IgD-negative memory B cell (primary cell): ENCODE results near the gene PLEKHG3. TPM values are rescaled to one million over a fixed set of nuclear protein-coding genes. Genes with fewer than 3 reads are reported as not detected.
A peak's percentile ranks its signal among the peaks of the same experiment; 100 is the strongest.

Experiments
- H3K27ac Mint-ChIP-seq, 3 donors: one replicate each; pipeline ENCODE4 v1.8.0; 2020 to 2022; ENCODE audit warnings: mild to moderate bottlenecking in 3 of 3, mixed read lengths in 3 of 3, moderate library complexity in 1 of 3
- H3K27me3 Mint-ChIP-seq: one replicate; pipeline ENCODE4 v1.8.0; 2021; ENCODE audit warnings: mixed read lengths
- H3K36me3 Mint-ChIP-seq: one replicate; pipeline ENCODE4 v1.8.0; 2020; ENCODE audit warnings: mild to moderate bottlenecking, mixed read lengths
- H3K4me1 Mint-ChIP-seq, 3 donors: one replicate each; pipeline ENCODE4 v1.8.0; 2020 to 2022; ENCODE audit warnings: mixed read lengths in 3 of 3, mild to moderate bottlenecking in 1 of 3
- H3K4me3 Mint-ChIP-seq, 4 donors: one replicate each; pipeline ENCODE4 v1.8.0; 2020 to 2022; ENCODE audit warnings: mild to moderate bottlenecking in 4 of 4, mixed read lengths in 4 of 4, moderate library complexity in 3 of 4
- H3K9me3 Mint-ChIP-seq, 3 donors: one replicate each; pipeline ENCODE4 v1.8.0; 2020 to 2021; ENCODE audit warnings: mixed read lengths in 3 of 3, mild to moderate bottlenecking in 1 of 3
- polyA plus RNA-seq: library from polyadenylated mRNA; unstranded; fragments of 300-500 nt; fragmentation: Illumina TruSeq; gene quantifications from one replicate; pipeline ENCODE4 v1.2.3, GENCODE V29; 2021

Gene PLEKHG3
- polyA plus RNA-seq, 1 donor from 2014 or later, result 4.7 TPM

DNA sequence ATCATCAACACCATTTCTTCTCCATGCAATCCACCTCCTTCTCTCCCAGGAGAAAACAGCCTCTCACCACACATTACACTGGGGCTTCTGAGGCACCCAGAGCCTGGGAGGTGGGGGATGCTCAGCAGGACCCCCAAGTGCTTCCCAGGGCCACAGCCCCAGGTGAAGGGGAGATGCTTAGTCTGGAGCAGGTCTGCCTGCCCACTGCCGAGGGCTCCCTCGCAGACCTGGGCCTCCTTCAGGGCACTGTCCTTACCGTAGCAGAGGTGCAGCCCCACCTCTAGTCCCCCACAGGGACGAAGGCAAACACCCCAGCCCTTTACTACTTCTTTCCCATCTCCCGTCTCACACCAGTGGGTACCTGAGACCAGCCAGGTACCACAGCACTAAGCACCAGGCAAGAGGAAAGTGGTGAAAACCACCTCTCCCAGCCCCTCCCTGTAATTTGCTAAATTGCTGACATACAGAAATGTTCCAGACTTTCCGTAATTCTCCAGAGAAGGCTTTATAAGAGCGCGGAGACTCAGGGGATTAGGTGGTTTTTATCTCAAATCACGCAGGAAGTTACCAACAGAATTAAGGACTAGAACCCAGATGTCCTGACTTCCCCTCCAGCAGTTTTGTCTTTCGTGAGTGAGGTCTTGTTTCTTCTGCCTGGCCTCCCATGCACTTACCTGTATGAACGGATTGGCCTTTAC is 59.0 kb downstream of the PLEKHG3 start:
- H3K27ac Mint-ChIP-seq, result no peak overlapping the region

DNA sequence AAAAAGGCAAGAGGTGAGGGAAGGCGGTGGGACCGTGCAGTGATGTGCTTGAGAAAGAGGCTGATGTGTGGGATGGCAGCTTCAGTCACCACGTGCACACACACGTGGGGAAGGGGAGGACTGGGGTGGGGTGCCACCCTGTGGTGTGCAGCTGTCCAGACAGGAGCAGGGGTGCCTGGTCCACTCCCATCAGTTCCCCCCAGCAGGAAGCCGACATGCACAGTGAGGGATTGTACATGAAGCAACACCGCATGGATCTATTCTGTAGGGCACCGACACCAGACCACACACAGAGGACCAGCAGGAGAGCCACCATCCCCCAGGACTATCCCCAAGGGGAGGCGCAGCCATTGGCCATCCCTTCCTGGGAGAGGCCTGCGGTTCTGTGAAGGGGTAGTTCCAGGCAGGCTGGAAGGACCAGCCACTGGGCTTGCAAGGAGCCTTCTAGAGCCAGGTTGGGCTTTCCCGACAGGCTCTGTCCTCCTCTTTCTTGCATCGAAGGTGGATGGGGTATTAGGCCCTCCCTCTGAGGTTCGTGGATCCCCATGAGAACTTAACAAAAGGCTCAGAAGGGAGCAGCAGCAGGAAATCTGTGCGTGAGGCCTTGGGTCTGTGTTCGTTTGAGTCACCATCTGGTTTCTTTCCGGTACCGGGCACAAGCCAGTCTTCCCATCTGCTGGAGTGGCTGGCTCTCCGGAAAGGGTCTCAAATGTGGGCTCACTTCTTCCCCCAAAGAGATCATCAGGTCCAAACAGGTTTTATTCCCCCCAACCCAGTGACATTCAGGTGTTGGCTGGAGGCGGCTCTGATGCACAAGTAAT is 59.8 kb downstream of the PLEKHG3 start:
- peaks cover 3 to 12% (median 6%) of the 10 kb centered on the region in 3 donors for H3K4me1 Mint-ChIP-seq
- no peaks in the 10 kb centered on the region for H3K36me3 Mint-ChIP-seq
- no peak overlapping the region for H3K27ac Mint-ChIP-seq
- H3K27me3 Mint-ChIP-seq, result peaks cover 33% of the 10 kb centered on the region
- peak overlapping the region in 2 of 4 donors; percentile 71 to 76 for H3K4me3 Mint-ChIP-seq
- no peaks in the 10 kb centered on the region for H3K9me3 Mint-ChIP-seq

More for the DNA sequence above, 59.0 kb downstream of the PLEKHG3 start:
- peaks cover 36% of the 10 kb centered on the region for H3K27me3 Mint-ChIP-seq
- H3K36me3 Mint-ChIP-seq, result no peaks in the 10 kb centered on the region
- H3K9me3 Mint-ChIP-seq, result no peaks in the 10 kb centered on the region
- H3K4me3 Mint-ChIP-seq, result peak overlapping the region in 1 of 4 donors; percentile 9
- peaks cover 3 to 12% (median 6%) of the 10 kb centered on the region in 3 donors for H3K4me1 Mint-ChIP-seq

DNA sequence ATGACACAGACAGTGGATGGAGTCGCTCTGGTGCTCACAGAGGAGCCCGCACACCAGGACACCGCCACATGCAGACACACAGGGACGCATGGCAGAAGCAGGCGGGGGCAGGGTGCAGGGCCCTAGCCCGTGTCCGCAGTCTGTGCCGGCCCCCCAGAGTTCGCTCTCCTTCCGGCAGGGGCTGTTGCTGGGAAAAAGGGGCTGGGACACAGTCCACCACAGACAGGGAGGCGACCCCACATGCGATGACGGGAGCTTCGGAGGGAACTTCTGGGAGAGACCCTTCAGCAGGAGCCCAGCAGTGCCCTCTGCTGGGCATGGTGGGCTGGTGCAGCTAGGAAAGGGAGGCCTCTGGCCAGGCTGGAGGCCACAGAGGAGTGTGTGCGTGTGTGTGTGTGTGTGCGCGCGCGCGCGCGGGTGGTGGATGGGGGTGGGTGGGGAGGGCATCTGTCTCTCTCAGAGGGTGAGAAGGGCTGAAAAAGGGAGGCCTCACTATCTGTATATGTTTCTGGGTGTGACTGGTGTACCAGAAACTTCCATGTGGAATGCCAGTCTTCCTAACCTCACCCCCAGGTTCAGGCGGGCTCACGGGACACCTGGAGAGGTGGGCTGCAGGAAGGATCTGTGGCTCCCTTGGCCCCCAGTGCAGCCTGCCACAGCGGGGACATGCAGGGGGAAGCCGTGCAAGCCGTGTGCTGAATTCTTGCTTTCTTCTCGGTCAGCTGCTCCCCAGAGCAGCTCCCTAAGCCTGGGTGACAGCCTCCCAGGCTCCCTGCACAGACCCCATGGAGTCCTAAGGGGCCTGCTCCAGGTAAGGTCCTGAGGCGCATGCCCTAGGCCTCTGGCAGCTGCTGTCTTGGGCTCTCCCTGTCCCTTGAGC is 60.7 kb downstream of the PLEKHG3 start:
- Mint-ChIP-seq H3K27ac (no peak overlapping the region), H3K4me1 (peaks cover 3 to 12% (median 6%) of the 10 kb centered on the region in 3 donors)

DNA sequence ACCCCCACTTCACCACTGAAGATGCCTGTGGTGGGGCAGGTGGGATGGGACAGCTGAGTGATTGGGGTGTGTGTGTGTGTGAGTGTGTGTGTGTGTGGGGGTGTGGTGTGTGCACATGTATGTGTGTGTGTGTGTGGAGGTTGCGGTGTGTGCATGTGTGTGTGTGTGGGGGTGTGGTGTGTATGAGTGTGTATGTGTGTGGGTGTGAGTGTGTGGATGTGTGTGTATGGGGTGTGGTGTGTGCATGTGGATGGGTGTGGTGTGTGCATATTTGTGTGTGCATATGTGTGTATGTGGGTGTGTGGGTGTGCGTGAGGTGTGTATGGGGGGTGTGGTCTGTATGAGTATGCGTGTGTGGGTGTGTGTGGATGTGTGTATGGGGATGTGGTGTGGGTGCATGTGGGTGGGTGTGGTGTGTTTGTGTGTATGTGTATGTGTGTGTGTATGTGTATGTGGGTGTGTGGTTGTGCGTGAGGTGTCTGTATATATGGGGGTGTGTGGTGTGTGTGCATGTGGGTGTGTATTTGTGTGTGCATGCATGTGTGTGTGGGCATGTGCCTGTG is 61.6 kb downstream of the PLEKHG3 start:
- no peaks in the 10 kb centered on the region for H3K36me3 Mint-ChIP-seq
- H3K9me3 Mint-ChIP-seq, result no peaks in the 10 kb centered on the region
- peaks cover 23% of the 10 kb centered on the region for H3K27me3 Mint-ChIP-seq
- no peak overlapping the region for H3K27ac Mint-ChIP-seq
- H3K4me1 Mint-ChIP-seq, result peaks cover 3 to 12% (median 6%) of the 10 kb centered on the region in 3 donors
- no peak overlapping the region for H3K4me3 Mint-ChIP-seq

More for the DNA sequence above, 60.7 kb downstream of the PLEKHG3 start:
- no peaks in the 10 kb centered on the region for H3K9me3 Mint-ChIP-seq
- peak overlapping the region in 2 of 4 donors; percentile 71 to 76 for H3K4me3 Mint-ChIP-seq
- peaks cover 28% of the 10 kb centered on the region for H3K27me3 Mint-ChIP-seq
- no peaks in the 10 kb centered on the region for H3K36me3 Mint-ChIP-seq

DNA sequence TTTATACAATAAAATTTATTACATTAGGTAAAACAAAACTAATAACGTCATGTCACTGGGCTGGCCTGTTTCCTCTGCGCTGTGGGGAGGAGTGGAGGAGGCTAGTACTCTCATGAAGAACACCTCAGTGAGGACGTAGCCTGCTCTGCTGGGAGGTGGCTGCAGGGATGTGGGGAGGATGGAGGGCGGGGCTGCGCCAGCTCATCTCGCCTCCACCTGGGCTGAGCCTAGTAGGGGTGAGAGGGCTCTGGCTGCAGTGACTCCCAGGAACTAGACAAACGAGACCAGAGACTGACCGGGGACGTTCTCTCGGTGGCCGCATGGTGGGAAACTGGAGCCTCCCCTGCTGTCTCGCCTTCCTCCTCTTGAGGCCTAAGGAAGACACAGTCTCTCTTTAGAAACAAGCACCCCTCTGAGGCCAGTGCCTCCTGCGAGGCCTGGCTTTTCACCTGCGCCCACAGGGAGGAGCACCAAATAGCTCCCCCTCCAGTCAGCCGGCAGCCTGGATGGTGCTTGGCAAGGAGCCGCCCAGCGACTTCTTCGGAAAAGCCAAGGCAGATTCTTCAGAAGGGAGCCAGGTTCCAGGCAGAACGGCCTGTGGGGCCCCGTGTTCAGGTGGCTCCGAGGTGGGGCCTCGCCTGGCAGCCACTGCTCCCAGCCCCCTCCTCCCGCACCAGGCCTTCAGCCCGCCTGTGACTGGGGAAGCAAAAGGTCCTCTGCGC is 62.4 kb downstream of the PLEKHG3 start:
- peaks cover 17% of the 10 kb centered on the region for H3K27me3 Mint-ChIP-seq
- H3K9me3 Mint-ChIP-seq, result no peaks in the 10 kb centered on the region
- no peak overlapping the region for H3K27ac Mint-ChIP-seq
- H3K4me3 Mint-ChIP-seq, result no peak overlapping the region
- no peaks in the 10 kb centered on the region for H3K36me3 Mint-ChIP-seq
- peaks cover 3 to 12% (median 6%) of the 10 kb centered on the region in 3 donors for H3K4me1 Mint-ChIP-seq

DNA sequence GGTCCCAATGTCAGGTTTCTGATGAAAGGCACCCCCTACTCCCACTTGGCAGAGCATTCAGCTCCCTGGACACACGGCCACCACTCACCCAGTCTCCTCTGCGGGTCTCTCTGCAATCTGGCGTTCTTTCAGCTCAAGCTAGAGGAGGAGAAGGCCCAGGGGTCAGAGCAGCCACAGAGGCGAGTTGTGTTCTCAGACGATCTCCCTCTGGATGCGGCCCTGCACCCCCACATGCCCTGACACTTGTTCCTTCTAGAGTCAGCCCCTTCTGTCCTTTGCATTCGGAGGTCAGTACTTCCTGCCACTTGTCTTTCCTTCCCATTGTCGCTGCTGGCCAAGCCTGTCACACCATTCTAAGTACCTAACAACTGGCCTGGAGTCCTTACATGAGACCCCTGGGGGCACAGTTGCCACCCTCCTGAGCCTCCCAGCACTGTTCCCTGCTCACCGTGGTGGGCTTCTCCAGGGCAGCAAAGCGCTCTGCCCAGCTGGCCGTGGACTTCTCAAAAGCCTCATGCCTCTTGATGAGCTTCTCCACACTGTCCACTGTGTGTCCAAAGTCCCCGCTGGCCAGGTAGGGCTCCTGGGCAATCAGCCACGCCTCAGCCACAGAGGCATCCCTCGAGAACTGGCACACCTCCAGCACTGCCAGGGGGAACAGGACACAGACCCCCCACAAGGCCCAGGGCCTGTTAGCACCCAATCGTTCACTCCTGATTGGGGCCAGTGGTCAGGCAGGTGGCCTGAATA is 63.2 kb downstream of the PLEKHG3 start:
- Mint-ChIP-seq H3K4me1 (peaks cover 2 to 12% (median 6%) of the 10 kb centered on the region in 3 donors), H3K27me3 (peaks cover 10% of the 10 kb centered on the region), H3K36me3 (no peaks in the 10 kb centered on the region), H3K27ac (peak overlapping the region in 1 of 3 donors; percentile 23), H3K9me3 (no peaks in the 10 kb centered on the region), H3K4me3 (peak overlapping the region in 1 of 4 donors; percentile 32)

DNA sequence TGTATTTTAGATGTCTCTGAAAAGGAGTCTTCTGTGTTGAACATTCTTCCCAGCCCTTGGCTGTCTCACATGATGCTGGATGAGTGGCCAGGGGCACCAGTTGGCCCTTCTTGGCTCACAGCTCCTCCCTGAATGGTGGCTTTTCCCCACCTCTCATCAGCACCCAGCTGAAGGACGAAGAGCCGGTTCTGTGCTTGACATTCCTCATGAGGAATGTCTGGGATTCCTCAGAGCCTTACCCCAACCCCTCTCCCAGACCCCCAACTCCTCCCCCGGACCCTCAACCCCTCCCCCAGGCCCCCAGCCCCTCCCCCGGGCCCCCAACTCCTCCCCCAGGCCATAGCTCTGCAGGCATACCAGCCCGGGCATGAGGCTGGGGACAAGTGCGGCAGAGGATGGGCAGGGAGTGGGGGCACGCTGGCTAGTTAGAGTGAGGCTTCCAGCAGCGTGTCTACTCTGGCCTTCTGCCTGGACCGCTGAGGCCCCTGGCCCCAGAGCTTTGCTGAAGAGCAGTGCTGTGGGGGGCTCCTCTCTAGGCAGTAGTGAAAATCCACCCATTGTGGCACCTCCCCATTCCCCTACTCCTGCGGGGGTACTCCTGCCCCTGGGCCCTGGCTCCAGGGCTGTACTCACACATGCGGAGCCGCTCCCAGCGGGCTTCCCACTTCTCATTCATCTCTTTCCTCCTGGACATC is 64.3 kb downstream of the PLEKHG3 start:
- no peaks in the 10 kb centered on the region for H3K9me3 Mint-ChIP-seq

DNA sequence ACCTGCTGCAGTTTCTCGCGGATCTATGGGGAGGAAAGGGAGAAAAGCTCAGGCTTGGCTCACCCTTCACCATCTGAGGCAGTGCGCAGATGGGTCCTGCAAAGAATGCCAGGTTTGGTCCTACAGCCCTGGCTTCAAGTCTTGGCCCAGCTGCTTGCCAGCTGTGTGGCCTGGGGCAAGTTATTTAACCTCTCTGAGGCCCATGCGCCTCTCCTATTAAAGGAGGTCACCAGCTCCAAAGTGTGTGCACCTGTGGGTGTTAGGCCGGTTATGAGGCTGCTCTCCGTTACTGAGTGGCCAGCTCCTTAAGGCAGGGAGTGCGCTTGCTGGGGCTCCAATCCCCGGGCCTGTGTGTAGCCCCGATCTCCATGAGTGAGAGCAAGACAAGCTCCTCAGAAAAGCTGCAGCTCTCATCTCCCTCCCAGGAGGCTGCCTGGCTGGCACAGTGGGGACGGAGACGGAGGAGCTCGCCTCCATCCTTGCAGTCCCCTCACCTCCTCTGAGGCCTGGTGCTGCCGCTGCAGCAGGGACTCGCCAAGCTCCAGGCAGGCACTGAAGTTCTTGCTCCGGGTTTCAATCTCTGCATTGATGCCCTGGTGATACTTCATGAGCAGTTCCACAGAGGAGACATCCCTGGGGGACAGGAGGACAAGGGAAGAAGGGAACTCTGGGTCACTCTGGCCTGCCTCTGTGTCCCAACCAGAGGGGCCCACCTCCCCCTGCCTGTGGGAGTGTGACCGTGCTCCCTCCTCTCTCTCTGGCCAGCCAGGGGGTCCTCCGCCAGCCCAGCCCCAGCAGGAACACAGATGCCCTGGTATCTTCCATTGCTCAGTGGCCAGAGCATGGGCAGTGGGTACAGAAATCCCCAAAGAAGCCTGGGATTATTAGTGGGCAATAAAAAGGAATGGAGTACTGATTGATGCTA is 65.1 kb downstream of the PLEKHG3 start:
- no peaks in the 10 kb centered on the region for H3K9me3 Mint-ChIP-seq
- H3K27me3 Mint-ChIP-seq, result peaks cover 4% of the 10 kb centered on the region
- peaks cover 0 to 3% (median 2%) of the 10 kb centered on the region in 3 donors for H3K4me1 Mint-ChIP-seq
- H3K27ac Mint-ChIP-seq, result no peak overlapping the region
- no peaks in the 10 kb centered on the region for H3K36me3 Mint-ChIP-seq
- no peak overlapping the region for H3K4me3 Mint-ChIP-seq

More for the DNA sequence above, 64.3 kb downstream of the PLEKHG3 start:
- Mint-ChIP-seq H3K27ac (no peak overlapping the region), H3K36me3 (no peaks in the 10 kb centered on the region), H3K4me1 (peaks cover 2 to 8% (median 2%) of the 10 kb centered on the region in 3 donors), H3K4me3 (no peak overlapping the region), H3K27me3 (peaks cover 6% of the 10 kb centered on the region)

DNA sequence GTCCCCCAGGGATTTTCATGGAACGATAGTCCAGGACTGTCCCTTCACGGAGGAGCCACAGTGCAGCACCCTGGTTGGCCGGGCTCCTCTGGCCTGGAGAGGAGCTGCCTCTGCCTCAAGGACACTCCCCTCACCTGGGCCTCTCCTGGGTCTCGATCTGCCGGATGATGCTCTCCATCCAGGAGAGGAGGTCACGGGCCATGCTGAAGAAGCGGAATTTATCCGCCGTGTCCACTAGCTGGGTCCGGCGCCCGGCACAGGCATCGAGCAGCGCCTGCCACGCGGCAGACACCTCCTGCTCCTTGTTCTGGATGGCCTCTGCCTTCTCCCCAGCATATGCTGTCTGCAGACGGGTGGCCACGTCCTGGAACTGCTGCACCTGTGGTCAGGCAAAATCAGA is 66.5 kb downstream of the PLEKHG3 start:
- Mint-ChIP-seq H3K27ac (no peak overlapping the region), H3K4me1 (no peaks in the 10 kb centered on the region), H3K4me3 (no peak overlapping the region), H3K9me3 (no peaks in the 10 kb centered on the region), H3K27me3 (no peaks in the 10 kb centered on the region), H3K36me3 (no peaks in the 10 kb centered on the region)

DNA sequence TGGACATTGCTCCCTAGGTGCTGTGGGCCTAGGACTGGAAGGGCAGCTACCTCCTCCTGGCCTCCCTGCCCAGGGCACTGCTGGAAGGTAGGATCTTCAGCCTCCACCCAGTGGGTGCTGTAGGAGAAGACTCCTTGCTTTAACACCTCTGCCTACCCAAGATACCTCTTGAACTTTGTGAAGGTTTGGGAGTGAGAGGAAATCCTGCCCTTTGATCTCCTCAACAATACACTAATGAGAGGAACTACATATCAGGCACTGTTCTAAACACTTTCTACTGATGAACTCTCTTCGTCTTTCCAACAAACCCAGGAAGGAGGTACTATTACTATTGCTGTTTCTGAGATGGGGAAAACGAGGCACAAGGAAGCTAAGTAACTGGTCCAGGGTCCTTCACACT is 66.9 kb downstream of the PLEKHG3 start:
- Mint-ChIP-seq H3K27me3 (no peaks in the 10 kb centered on the region), H3K4me3 (no peak overlapping the region), H3K36me3 (no peaks in the 10 kb centered on the region), H3K4me1 (no peaks in the 10 kb centered on the region), H3K9me3 (no peaks in the 10 kb centered on the region), H3K27ac (no peak overlapping the region)

DNA sequence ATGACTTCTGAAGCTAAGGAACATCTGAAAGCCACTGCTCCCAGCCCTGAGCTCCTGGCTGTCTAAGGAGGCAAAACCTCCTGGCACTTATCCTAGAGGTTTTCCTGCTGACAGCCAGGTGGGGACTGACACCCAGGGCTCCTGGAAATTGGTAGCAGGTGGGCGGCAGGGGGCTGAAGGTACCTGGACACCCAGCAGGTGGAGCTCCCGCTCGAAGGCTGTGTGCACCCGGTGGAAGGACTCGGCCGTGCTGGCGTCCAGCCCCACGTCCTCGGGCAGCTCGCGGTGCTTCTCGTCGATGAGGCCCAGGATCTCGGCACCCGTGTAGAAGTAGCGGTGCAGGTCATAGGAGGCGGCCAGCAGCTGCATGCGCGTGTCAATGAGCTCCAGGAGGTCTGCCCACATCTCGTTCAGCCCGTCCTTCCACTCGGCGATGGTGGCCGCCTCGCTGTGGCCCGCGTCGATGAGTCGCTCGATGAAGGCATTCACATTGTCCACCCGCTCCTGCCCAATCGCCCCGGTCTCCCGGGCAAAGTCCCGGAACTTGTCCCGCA is 68.2 kb downstream of the PLEKHG3 start:
- Mint-ChIP-seq H3K4me3 (no peak overlapping the region), H3K36me3 (no peaks in the 10 kb centered on the region), H3K27ac (no peak overlapping the region), H3K4me1 (no peaks in the 10 kb centered on the region), H3K27me3 (no peaks in the 10 kb centered on the region), H3K9me3 (no peaks in the 10 kb centered on the region)

DNA sequence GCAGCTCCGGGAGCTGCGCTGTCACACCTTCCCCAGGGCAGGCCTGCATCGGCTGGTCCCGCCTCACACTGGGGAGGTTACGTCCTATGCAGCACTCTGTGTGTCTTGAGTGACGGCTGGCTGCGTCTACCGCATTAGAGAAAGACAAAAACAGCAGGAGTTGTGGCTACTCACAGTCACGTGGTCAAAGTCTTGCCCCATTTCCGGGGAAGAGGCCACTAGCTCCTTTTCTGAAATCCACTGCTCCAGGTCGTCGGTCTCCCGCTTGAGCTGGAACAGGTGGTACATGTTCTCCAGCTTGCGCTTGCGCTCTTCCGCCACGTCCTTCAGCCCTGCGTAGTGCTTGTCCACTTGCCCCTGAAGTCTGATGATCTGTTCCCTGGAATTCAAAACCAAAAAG is 68.8 kb downstream of the PLEKHG3 start:
- H3K27ac Mint-ChIP-seq, result no peak overlapping the region
- H3K4me3 Mint-ChIP-seq, result no peak overlapping the region
- H3K36me3 Mint-ChIP-seq, result no peaks in the 10 kb centered on the region
- H3K27me3 Mint-ChIP-seq, result no peaks in the 10 kb centered on the region
- H3K4me1 Mint-ChIP-seq, result peaks cover 0 to 2% (median 0%) of the 10 kb centered on the region in 3 donors
- no peaks in the 10 kb centered on the region for H3K9me3 Mint-ChIP-seq
